Endothelial cell (in vitro differentiated cells): ENCODE measurements around the gene TXNDC2. TPM values are rescaled to one million over a fixed set of nuclear protein-coding genes. Genes with fewer than 3 reads are reported as not detected.
"Not testable (repeated sequence)": the region's sequence is repeated elsewhere in the genome, so short reads cannot be mapped to it uniquely, and the experiment has no call there.

Source experiments
- DNase-seq: peaks from one replicate; pipeline ENCODE4 v3.0.0; 2021; ENCODE audit warnings: low spot score
- H3K27ac Mint-ChIP-seq: one replicate; pipeline ENCODE4 v1.8.0; 2021; ENCODE audit warnings: mixed read lengths, inconsistent platforms; ENCODE audit not compliant: unreplicated experiment
- H3K27me3 Mint-ChIP-seq: one replicate; pipeline ENCODE4 v1.8.0; 2021; ENCODE audit warnings: mild to moderate bottlenecking, moderate library complexity, mixed read lengths, inconsistent platforms; ENCODE audit not compliant: unreplicated experiment
- H3K36me3 Mint-ChIP-seq: one replicate; pipeline ENCODE4 v1.8.0; 2021; ENCODE audit warnings: mild to moderate bottlenecking, low read depth, mixed read lengths, inconsistent platforms; ENCODE audit not compliant: unreplicated experiment
- H3K4me1 Mint-ChIP-seq: one replicate; pipeline ENCODE4 v1.8.0; 2021; ENCODE audit warnings: mild to moderate bottlenecking, mixed read lengths, inconsistent platforms; ENCODE audit not compliant: unreplicated experiment
- H3K4me3 Mint-ChIP-seq: one replicate; pipeline ENCODE4 v1.8.0; 2021; ENCODE audit warnings: mild to moderate bottlenecking, mixed read lengths, inconsistent platforms; ENCODE audit not compliant: unreplicated experiment
- H3K9me3 Mint-ChIP-seq: one replicate; pipeline ENCODE4 v1.8.0; 2021; ENCODE audit warnings: mixed read lengths, inconsistent platforms; ENCODE audit not compliant: unreplicated experiment
- total RNA-seq: library from RNA; stranded (reverse); fragmentation: NEBNext Ultra II Directional; extraction: Animal tissue kit (Norgen Biotek cat#: 25700); gene quantifications from one replicate; pipeline ENCODE4 v1.2.1, GENCODE V29; 2021; ENCODE audit not compliant: unreplicated experiment
- TF ChIP-seq, protein P1 (sequence below): fragments of 200-600 bp; sonication (generic); IDR thresholded peaks from one replicate; pipeline ENCODE4 v1.5.0; 2021; ENCODE audit warnings: antibody characterized with exemption; ENCODE audit not compliant: unreplicated experiment

Gene TXNDC2
- total RNA-seq, 1 donor from 2014 or later: not detected

- H3K36me3 Mint-ChIP-seq: peaks cover 7% of the 10 kb centered on the region
- H3K4me1 Mint-ChIP-seq: peaks cover 30% of the 10 kb centered on the region
- peaks cover 6% of the 10 kb centered on the region for H3K27me3 Mint-ChIP-seq
- DNase-seq: no peak
- no peaks in the 10 kb centered on the region for H3K9me3 Mint-ChIP-seq
- peak overlapping the region; percentile 85 for H3K27ac Mint-ChIP-seq
- TF ChIP-seq, protein P1, sequence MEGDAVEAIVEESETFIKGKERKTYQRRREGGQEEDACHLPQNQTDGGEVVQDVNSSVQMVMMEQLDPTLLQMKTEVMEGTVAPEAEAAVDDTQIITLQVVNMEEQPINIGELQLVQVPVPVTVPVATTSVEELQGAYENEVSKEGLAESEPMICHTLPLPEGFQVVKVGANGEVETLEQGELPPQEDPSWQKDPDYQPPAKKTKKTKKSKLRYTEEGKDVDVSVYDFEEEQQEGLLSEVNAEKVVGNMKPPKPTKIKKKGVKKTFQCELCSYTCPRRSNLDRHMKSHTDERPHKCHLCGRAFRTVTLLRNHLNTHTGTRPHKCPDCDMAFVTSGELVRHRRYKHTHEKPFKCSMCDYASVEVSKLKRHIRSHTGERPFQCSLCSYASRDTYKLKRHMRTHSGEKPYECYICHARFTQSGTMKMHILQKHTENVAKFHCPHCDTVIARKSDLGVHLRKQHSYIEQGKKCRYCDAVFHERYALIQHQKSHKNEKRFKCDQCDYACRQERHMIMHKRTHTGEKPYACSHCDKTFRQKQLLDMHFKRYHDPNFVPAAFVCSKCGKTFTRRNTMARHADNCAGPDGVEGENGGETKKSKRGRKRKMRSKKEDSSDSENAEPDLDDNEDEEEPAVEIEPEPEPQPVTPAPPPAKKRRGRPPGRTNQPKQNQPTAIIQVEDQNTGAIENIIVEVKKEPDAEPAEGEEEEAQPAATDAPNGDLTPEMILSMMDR: no peak
- no peak overlapping the region for H3K4me3 Mint-ChIP-seq
Measured at GRCh38 chr18:9854801-9855676, 30.7 kb upstream of the TXNDC2 start.

DNA sequence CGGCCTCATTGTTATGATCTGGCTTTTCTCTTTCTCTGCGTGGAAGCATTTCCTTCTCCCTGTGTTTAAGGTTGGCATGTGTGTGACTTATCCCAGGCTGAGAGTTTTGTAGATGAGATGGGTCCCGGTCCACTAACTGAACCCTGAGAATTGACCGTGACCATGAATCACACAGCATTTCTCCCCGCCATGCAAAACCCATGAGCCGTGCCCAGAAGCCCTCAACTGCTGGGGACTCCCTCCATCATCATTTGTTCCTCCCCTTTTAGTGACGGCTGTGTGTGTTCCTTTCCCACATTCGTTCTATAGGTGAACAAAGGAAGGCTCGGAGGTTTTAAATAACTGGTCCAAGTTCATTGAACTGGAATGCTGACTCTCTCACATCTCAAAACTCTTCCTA, 30.1 kb upstream of the TXNDC2 start:
- Mint-ChIP-seq H3K9me3 (no peaks in the 10 kb centered on the region), H3K27me3 (peaks cover 6% of the 10 kb centered on the region), H3K36me3 (peaks cover 13% of the 10 kb centered on the region), H3K4me3 (no peak overlapping the region), H3K4me1 (peaks cover 27% of the 10 kb centered on the region), H3K27ac (peak overlapping the region; percentile 85)
- no peak for DNase-seq
- TF ChIP-seq, protein P1: no peak

DNA sequence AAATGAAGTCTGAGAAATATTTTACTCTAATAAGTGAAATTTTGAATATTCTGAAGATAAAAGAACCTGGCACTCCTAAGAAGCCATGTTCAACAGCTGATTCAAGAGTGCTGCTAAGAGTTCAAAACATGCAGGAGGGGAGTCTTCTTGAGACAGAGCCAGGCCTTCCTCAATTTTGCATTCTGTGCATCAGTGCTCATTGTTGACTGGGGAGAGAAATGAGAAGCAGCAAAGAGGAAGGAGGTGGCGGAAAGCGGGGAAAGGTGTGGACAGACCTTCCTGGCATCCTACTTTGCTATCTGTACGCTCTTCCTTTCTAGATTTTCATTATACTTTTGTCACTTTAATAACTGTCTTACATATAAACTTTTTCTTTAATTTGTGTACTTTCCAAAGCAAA, 29.7 kb upstream of the TXNDC2 start:
- Mint-ChIP-seq H3K9me3 (no peaks in the 10 kb centered on the region), H3K36me3 (peaks cover 14% of the 10 kb centered on the region), H3K27ac (peak overlapping the region; percentile 85), H3K27me3 (peaks cover 6% of the 10 kb centered on the region), H3K4me3 (no peak overlapping the region), H3K4me1 (peaks cover 27% of the 10 kb centered on the region)
- TF ChIP-seq, protein P1: no peak
- DNase-seq: no peak

DNA sequence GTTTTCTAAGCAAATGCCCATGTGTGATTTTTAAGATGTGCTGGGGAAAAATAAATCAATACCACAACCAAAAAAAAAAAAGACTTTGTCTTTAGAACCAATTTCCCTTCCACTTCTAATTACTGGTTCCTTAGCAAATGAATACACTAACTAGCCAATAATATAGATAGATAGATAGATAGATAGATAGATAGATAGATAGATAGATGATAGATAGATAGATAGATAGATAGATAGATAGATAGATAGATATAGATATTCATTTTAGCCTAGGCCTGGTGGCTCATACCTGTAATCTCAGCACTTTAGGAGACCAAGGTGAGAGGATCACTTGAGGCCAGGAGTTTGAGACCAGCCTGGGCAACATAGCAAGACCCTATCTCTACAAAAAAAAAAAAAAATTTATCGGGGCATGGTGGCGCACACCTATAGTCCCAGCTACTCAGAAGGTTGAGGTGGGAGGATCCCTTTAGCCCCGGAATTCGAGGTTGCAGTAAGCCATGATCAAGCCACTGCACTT, 28.2 kb upstream of the TXNDC2 start:
- H3K4me3 Mint-ChIP-seq, DNase-seq, H3K27me3 Mint-ChIP-seq, H3K27ac Mint-ChIP-seq, H3K9me3 Mint-ChIP-seq: not testable (repeated sequence)
- peaks cover 27% of the 10 kb centered on the region for H3K4me1 Mint-ChIP-seq
- peaks cover 20% of the 10 kb centered on the region for H3K36me3 Mint-ChIP-seq

GRCh38 chr18:9858642-9859041, 27.1 kb upstream of the TXNDC2 start:
- Mint-ChIP-seq H3K9me3 (no peaks in the 10 kb centered on the region), H3K27ac (no peak overlapping the region), H3K36me3 (peaks cover 26% of the 10 kb centered on the region), H3K27me3 (peaks cover 4% of the 10 kb centered on the region), H3K4me3 (peak overlapping the region; percentile 35), H3K4me1 (peaks cover 35% of the 10 kb centered on the region)
- TF ChIP-seq, protein P1: no peak
- no peak for DNase-seq
